ENCODE data around the gene PCGF3.
"Not testable (repeated sequence)": the region's sequence is repeated elsewhere in the genome, so short reads cannot be mapped to it uniquely, and the experiment has no call there.

Gene PCGF3

DNA sequence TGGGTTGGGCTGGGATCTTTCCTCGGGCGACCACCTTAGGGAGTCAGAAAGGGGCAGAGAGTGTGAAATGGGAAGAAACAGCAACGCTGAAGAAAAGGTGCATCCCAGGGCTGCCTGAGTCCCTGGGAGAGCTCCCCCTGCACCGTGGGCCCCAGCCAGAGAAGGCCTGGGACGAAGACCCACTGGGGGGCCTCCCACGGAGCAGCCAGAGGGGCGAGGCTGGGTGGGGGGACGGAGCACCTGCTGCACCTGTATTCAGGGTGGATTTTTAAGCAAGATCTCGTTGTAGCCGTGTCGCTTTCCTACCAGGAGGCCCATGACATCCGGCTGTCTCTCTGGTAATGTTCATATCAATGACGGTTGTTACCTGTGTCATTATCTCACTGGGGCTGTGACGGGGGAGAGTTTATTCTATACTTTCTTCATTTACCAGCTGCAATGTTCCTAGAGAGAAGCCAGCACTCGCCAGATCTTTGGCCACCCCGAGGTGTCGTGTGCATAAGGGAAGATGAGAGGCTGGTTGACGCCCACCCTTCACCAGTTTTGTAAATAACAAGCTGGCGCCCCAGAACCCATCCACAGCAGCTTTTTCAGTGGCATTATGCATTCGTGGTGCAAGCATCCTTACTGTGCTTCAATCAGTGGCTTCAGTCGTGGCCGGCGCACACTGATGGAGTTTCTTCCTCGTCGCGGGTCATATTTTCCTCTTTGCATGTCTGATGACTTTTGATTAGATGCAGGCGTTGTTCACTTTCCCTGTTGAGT is 5.6 kb upstream of the PCGF3 start:
- no peaks in the 10 kb centered on the region for H3K9me3 ChIP-seq (ENCODE audit: control insufficient read depth in 2 of 2, low read length in 2 of 2)
- no peak overlapping the region for H3K4me3 ChIP-seq (ENCODE audit: low read length in 2 of 2)
- peaks cover under 1% of the 10 kb centered on the region for H3K4me1 ChIP-seq (ENCODE audit: control insufficient read depth, insufficient read depth, low read length)
- H3K36me3 ChIP-seq (ENCODE audit: control insufficient read depth in 2 of 2, insufficient read depth in 2 of 2, low read length in 2 of 2) = no peaks in the 10 kb centered on the region
- no peak overlapping the region for H3K27ac ChIP-seq (ENCODE audit: low read length)
- no peak overlapping the region for H3K9ac ChIP-seq (ENCODE audit: low read length in 2 of 2)
- H3K27me3 ChIP-seq (ENCODE audit: control insufficient read depth in 1 of 2, insufficient read depth in 2 of 2, low read length in 2 of 2) = no peaks in the 10 kb centered on the region

DNA sequence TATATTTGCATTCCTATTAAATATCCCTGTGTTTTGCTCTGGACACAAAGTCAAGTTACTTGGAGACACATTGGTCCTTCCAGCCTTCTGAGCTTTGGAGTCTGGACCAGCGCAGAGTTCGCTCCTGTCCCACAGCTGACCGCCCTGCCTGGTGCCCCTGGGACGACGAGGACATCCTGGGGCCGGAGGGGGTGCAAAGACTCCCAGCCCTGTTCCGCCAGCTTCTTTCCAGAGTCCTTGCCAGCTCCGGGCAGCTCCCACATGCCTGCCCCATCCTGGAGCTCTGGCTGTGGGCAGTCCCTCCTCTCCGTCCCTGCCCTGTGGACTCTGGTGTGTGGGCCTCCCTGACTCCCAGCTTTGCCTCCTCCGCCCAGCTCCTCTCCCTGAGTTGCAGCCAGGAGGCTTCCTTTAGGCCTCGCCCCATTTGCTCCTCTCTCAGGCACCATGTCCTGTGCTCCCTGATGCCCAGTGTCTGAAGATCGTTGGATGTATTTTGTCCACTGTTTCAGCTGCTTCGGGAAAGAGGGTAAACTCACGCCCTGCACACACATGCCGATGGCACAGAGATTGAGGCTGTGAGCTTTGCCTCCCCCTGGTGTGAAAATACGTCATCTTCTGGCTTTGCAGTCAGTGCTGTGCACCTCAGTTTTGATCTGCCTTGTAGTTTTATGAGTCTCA is 4.9 kb upstream of the PCGF3 start:
- peaks cover 5% of the 10 kb centered on the region for H3K4me1 ChIP-seq (ENCODE audit: control insufficient read depth, insufficient read depth, low read length)
- no peak overlapping the region for H3K27ac ChIP-seq (ENCODE audit: low read length)
- no peaks in the 10 kb centered on the region for H3K36me3 ChIP-seq (ENCODE audit: control insufficient read depth in 2 of 2, insufficient read depth in 2 of 2, low read length in 2 of 2)
- no peaks in the 10 kb centered on the region for H3K9me3 ChIP-seq (ENCODE audit: control insufficient read depth in 2 of 2, low read length in 2 of 2)
- H3K4me3 ChIP-seq (ENCODE audit: low read length in 2 of 2) = no peak overlapping the region
- H3K9ac ChIP-seq (ENCODE audit: low read length in 2 of 2) = no peak overlapping the region
- no peaks in the 10 kb centered on the region for H3K27me3 ChIP-seq (ENCODE audit: control insufficient read depth in 1 of 2, insufficient read depth in 2 of 2, low read length in 2 of 2)

DNA sequence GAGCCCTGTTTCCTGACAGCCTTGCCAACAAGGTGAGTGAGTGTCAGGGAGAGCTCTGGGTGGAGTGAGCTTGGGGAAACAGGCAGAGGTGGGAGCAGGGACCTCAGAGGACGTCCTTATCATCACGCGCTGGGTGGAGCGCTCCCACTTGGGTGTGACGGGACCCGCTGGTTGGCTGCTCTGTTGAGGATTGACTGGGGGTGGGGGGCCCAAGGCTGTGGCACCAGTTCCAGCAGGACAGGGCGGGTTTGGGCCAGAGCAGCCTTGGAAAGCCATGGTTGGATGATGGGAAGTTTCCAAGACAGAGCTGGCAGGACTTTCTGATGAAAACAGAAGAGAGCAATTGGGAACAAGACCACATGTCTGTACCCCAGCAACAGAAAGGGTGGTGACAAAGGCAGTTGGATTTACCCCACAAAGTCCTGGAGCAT is 3.0 kb upstream of the PCGF3 start:
- no peak overlapping the region for H3K4me3 ChIP-seq (ENCODE audit: low read length in 2 of 2)
- H3K9me3 ChIP-seq (ENCODE audit: control insufficient read depth in 2 of 2, low read length in 2 of 2) = no peaks in the 10 kb centered on the region
- H3K36me3 ChIP-seq (ENCODE audit: control insufficient read depth in 2 of 2, insufficient read depth in 2 of 2, low read length in 2 of 2) = no peaks in the 10 kb centered on the region
- H3K4me1 ChIP-seq (ENCODE audit: control insufficient read depth, insufficient read depth, low read length) = peaks cover 17% of the 10 kb centered on the region
- no peak overlapping the region for H3K27ac ChIP-seq (ENCODE audit: low read length)
- H3K9ac ChIP-seq (ENCODE audit: low read length in 2 of 2) = no peak overlapping the region
- no peaks in the 10 kb centered on the region for H3K27me3 ChIP-seq (ENCODE audit: control insufficient read depth in 1 of 2, insufficient read depth in 2 of 2, low read length in 2 of 2)

DNA sequence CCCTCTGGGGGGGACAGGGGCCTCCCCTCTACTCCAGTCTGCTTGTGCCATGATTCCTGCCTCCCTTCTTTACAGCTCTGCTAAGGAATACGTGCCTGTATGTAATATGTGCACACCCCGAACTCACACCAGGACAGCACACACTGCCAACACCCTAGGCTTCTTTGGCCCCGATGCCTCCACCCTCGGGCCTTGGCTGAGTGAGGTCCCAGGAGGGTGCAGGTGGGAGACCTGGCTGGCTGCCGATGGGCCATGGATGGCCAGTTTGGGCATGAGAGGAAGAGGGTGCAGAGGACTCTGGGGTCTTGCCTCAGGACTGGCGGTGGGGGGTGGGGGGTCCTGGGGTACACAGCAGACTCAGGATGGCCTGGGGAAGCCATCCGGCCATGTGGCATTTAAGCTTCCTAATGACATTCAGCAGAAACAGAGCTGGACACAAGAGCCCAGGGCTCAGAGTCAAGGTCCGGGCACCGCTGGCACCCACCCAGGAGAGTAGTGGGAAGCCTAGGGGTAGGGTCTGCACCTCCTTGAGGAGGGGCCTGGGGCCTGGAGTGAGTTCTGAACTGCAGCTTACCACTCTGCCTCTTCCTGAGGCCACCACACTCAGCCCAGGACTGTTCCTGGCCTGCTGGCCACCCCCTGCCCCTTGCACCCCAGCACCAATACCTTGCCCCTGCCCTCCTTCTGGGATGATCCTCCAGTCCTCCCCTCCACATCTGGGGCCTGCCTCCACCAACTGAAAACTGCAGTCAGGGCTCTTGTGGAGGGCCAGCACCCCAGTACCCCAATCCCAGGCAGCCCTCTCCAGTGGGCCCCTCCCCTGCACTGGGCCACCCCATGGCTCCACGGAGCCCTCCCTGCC is 2.1 kb upstream of the PCGF3 start:
- no peak overlapping the region for H3K27ac ChIP-seq (ENCODE audit: low read length)
- no peaks in the 10 kb centered on the region for H3K36me3 ChIP-seq (ENCODE audit: control insufficient read depth in 2 of 2, insufficient read depth in 2 of 2, low read length in 2 of 2)
- no peak overlapping the region for H3K4me3 ChIP-seq (ENCODE audit: low read length in 2 of 2)
- no peaks in the 10 kb centered on the region for H3K27me3 ChIP-seq (ENCODE audit: control insufficient read depth in 1 of 2, insufficient read depth in 2 of 2, low read length in 2 of 2)
- no peaks in the 10 kb centered on the region for H3K9me3 ChIP-seq (ENCODE audit: control insufficient read depth in 2 of 2, low read length in 2 of 2)
- peaks cover 24% of the 10 kb centered on the region for H3K4me1 ChIP-seq (ENCODE audit: control insufficient read depth, insufficient read depth, low read length)
- H3K9ac ChIP-seq (ENCODE audit: low read length in 2 of 2) = no peak overlapping the region

DNA sequence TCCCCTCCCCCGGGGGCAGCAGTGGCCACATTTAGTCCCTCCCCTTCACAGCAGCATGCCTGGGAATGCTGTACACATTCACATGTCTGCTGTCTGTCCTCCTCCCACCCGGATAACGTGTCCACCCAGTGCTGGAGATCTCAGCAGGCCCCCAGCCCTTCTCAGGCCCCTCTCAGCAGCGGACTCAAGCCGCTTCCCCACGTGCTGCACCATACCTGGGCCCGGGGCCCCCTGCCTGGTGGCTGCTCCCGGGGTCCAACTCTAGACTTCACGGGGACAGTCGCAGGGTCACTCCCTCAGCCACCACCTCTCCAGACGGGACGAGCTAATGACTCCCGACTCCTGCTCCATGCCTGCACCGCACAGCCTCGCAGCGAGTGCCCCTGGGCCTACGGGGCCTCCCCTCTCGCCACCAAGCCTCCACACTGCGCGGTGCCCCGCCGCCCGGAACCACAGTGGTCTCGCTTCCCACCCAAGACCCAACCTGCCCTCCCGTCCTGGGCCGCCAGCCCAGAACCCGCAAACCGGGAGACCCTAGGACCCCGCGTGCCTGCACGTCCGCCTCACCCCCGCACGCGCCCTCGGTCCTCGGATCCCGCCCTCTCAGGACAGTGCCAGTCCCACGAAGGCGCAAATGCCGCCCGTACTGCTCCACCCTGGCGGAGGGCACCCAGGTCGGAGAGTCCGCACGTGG is 1.3 kb upstream of the PCGF3 start:
- Histone ChIP-seq H3K9me3 (ENCODE audit: control insufficient read depth in 2 of 2, low read length in 2 of 2) (no peaks in the 10 kb centered on the region), H3K36me3 (ENCODE audit: control insufficient read depth in 2 of 2, insufficient read depth in 2 of 2, low read length in 2 of 2) (no peaks in the 10 kb centered on the region), H3K27me3 (ENCODE audit: control insufficient read depth in 1 of 2, insufficient read depth in 2 of 2, low read length in 2 of 2) (no peaks in the 10 kb centered on the region), H3K4me3 (ENCODE audit: low read length in 2 of 2) (no peak overlapping the region), H3K27ac (ENCODE audit: low read length) (no peak overlapping the region), H3K9ac (ENCODE audit: low read length in 2 of 2) (no peak overlapping the region), H3K4me1 (ENCODE audit: control insufficient read depth, insufficient read depth, low read length) (peaks cover 26% of the 10 kb centered on the region)

DNA sequence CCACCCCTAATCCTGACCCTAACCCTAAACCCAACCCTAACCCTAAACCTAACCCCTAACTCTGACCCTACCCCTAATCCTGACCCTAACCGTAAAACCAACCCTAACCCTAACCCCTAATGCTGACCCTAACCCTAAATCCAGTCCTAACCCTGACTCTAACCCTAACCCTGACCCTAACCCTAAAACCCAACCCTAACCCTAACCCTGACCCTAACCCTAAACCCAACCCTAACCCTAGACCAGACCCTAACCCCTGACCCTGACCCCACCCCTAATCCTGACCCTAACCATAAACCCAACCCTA is 708 bp upstream of the PCGF3 start:
- Histone ChIP-seq H3K36me3 (ENCODE audit: control insufficient read depth in 2 of 2, insufficient read depth in 2 of 2, low read length in 2 of 2) (no peaks in the 10 kb centered on the region), H3K4me3 (ENCODE audit: low read length in 2 of 2) (peak overlapping the region; percentile 87 to 89), H3K9me3 (ENCODE audit: control insufficient read depth in 2 of 2, low read length in 2 of 2) (no peaks in the 10 kb centered on the region), H3K27me3 (ENCODE audit: control insufficient read depth in 1 of 2, insufficient read depth in 2 of 2, low read length in 2 of 2) (no peaks in the 10 kb centered on the region), H3K27ac (ENCODE audit: low read length) (no peak overlapping the region), H3K4me1 (ENCODE audit: control insufficient read depth, insufficient read depth, low read length) (peaks cover 26% of the 10 kb centered on the region), H3K9ac (ENCODE audit: low read length in 2 of 2) (peak overlapping the region; percentile 47 to 69)

DNA sequence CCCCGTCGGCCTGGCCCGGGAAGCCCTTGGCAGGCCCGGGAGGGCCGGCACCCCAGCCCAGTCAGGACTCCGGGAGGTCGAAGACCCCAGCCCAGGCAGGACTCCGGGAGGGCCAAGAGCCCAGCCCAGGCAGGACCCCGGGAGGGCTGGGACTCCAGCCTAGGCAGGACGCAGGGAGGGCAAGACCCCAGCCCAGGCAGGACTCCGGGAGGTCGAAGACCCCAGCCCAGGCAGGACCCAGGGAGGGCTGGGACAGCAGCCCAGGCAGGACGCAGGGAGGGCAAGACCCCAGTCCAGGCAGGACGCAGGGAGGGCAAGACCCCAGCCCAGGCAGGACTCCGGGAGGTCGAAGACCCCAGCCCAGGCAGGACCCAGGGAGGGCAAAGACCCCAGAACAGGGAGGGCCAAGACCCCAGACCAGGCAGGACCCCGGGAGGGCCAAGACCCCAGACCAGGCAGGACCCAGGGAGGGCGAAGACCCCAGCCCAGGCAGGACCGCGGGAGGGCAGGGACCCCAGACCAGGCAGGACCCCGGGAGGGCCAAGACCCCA is 526 bp downstream of the PCGF3 start:
- peak overlapping the region; percentile 87 to 89 for H3K4me3 ChIP-seq (ENCODE audit: low read length in 2 of 2)
- H3K9ac ChIP-seq (ENCODE audit: low read length in 2 of 2) = peak overlapping the region; percentile 97 to 98
- H3K27ac ChIP-seq (ENCODE audit: low read length) = peak overlapping the region; percentile 37
- H3K36me3 ChIP-seq (ENCODE audit: control insufficient read depth in 2 of 2, insufficient read depth in 2 of 2, low read length in 2 of 2); H3K27me3 ChIP-seq (ENCODE audit: control insufficient read depth in 1 of 2, insufficient read depth in 2 of 2, low read length in 2 of 2); H3K9me3 ChIP-seq (ENCODE audit: control insufficient read depth in 2 of 2, low read length in 2 of 2): not testable (repeated sequence)
- H3K4me1 ChIP-seq (ENCODE audit: control insufficient read depth, insufficient read depth, low read length) = peaks cover 26% of the 10 kb centered on the region

DNA sequence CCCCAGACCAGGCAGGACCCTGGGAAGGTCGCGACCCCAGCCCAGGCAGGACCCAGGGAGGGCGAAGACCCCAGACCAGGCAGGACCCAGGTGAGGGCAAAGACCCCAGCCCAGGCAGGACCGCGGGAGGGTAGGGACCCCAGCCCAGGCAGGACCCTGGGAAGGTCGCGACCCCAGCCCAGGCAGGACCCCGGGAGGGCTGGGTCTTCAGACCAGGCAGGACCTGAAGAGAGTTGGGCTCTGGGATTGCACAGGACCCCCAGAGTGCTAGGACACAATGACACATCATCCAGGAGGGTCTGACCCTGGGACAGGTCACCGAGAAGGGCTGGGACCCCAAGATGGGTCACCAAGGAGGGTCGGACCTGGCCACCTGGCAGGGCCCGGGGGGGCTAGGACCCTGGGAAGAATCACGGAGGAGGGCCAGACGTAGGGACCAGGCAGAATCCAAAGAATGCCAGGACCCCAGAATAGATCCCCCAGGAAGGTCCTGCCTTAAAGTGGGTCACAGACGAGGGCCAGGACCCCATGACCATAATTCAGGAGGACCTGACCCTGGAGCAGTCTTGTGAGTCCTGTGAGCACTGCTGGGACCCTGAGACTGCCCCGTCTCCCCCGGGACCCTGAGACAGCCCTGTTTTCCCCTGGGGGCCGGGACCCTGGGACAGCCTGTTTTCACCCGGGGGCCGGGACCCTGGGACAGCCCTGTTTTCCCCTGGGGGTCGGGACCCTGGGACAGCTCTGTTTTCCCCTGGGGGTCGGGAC is 1.4 kb downstream of the PCGF3 start:
- H3K9me3 ChIP-seq (ENCODE audit: control insufficient read depth in 2 of 2, low read length in 2 of 2) = no peaks in the 10 kb centered on the region
- peak overlapping the region; percentile 67 to 72 for H3K4me3 ChIP-seq (ENCODE audit: low read length in 2 of 2)
- H3K27ac ChIP-seq (ENCODE audit: low read length) = no peak overlapping the region
- H3K27me3 ChIP-seq (ENCODE audit: control insufficient read depth in 1 of 2, insufficient read depth in 2 of 2, low read length in 2 of 2) = no peaks in the 10 kb centered on the region
- peaks cover 0 to 2% of the 10 kb centered on the region in 2 donors for H3K36me3 ChIP-seq (ENCODE audit: control insufficient read depth in 2 of 2, insufficient read depth in 2 of 2, low read length in 2 of 2)
- H3K9ac ChIP-seq (ENCODE audit: low read length in 2 of 2) = peak overlapping the region; percentile 69 to 98
- peaks cover 26% of the 10 kb centered on the region for H3K4me1 ChIP-seq (ENCODE audit: control insufficient read depth, insufficient read depth, low read length)

DNA sequence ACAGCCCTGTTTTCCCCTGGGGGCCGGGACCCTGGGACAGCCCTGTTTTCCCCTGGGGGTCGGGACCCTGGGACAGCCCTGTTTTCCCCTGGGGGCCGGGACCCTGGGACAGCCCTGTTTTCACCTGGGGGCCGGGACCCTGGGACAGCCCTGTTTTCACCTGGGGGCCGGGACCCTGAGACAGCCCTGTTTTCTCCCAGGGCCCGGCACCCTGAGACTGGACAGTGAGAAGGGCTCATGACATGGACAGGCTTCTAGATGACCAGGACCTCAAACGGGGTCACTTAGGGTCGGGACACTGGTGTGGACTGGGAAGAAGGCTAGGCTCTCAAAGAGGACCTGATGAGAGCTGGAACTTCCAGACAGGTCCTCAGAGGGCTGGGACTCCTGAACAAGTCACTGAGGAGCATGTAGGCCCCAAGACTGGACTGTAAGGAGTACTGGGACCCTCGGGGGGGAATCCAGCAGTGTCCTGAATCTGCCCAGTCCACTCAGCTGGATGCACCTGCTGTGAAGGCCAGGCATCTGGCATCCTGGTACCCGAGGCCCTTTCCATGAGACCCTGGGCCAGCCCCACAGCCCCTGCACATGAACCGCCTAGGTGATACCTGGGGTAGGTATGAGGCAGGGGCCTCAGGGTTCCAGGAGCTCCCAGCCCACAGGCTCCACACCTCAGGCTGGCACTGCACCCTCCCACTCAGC is 2.4 kb downstream of the PCGF3 start:
- Histone ChIP-seq H3K9ac (ENCODE audit: low read length in 2 of 2) (peak overlapping the region; percentile 42 to 51), H3K27ac (ENCODE audit: low read length) (no peak overlapping the region), H3K4me3 (ENCODE audit: low read length in 2 of 2) (peak overlapping the region in 1 of 2 donors; percentile 22), H3K36me3 (ENCODE audit: control insufficient read depth in 2 of 2, insufficient read depth in 2 of 2, low read length in 2 of 2) (peaks cover 0 to 2% of the 10 kb centered on the region in 2 donors), H3K9me3 (ENCODE audit: control insufficient read depth in 2 of 2, low read length in 2 of 2) (no peaks in the 10 kb centered on the region), H3K27me3 (ENCODE audit: control insufficient read depth in 1 of 2, insufficient read depth in 2 of 2, low read length in 2 of 2) (no peaks in the 10 kb centered on the region), H3K4me1 (ENCODE audit: control insufficient read depth, insufficient read depth, low read length) (peaks cover 26% of the 10 kb centered on the region)
